GM18507 (cell line): ENCODE results near the gene MAPK1.
A peak's percentile ranks its signal among the peaks of the same experiment; 100 is the strongest.
"Not testable (repeated sequence)": the region's sequence is repeated elsewhere in the genome, so short reads cannot be mapped to it uniquely, and the experiment has no call there.

Source experiments
- DNase-seq: peaks from one replicate; pipeline ENCODE4 v3.0.0; 2011; ENCODE audit warnings: low read depth; ENCODE audit not compliant: insufficient read length; ENCODE audit errors: extremely low spot score
- FAIRE-seq: peaks from 2 replicates; lab custom pipeline; 2011; peaks lifted over from hg19 to GRCh38; lab: Jason Lieb, UNC

MAPK1 gene

DNA sequence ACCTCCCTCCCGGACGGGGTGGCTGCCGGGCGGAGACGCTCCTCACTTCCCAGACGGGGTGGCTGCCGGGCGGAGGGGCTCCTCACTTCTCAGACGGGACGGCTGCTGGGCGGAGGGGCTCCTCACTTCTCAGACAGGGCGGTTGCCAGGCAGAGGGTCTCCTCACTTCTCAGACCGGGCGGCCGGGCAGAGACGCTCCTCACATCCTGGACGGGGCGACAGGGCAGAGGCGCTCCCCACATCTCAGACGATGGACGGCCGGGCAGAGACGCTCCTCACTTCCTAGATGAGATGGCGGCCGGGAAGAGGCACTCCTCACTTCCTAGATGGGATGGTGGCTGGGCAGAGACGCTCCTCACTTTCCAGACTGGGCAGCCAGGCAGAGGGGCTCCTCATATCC, 16.5 kb upstream of the MAPK1 start:
- FAIRE-seq = not testable (repeated sequence)

DNA sequence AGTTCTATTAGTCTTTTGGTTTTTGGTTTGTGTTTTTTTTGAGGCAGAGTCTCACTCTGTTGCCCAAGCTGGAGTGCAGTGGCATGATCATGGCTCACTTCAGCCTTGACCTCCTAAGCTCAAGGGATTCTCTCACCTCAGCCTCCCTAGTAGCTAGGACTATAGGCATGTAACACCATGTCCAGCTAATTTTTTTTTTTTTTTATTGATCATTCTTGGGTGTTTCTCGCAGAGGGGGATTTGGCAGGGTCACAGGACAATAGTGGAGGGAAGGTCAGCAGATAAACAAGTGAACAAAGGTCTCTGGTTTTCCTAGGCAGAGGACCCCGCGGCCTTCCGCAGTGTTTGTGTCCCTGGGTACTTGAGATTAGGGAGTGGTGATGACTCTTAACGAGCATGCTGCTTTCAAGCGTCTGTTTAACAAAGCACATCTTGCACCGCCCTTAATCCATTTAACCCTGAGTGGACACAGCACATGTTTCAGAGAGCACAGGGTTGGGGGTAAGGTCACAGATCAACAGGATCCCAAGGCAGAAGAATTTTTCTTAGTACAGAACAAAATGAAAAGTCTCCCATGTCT, 15.4 kb upstream of the MAPK1 start:
- not testable (repeated sequence) for FAIRE-seq, DNase-seq

More for the DNA sequence above, 16.5 kb upstream of the MAPK1 start:
- DNase-seq = not testable (repeated sequence)

DNA sequence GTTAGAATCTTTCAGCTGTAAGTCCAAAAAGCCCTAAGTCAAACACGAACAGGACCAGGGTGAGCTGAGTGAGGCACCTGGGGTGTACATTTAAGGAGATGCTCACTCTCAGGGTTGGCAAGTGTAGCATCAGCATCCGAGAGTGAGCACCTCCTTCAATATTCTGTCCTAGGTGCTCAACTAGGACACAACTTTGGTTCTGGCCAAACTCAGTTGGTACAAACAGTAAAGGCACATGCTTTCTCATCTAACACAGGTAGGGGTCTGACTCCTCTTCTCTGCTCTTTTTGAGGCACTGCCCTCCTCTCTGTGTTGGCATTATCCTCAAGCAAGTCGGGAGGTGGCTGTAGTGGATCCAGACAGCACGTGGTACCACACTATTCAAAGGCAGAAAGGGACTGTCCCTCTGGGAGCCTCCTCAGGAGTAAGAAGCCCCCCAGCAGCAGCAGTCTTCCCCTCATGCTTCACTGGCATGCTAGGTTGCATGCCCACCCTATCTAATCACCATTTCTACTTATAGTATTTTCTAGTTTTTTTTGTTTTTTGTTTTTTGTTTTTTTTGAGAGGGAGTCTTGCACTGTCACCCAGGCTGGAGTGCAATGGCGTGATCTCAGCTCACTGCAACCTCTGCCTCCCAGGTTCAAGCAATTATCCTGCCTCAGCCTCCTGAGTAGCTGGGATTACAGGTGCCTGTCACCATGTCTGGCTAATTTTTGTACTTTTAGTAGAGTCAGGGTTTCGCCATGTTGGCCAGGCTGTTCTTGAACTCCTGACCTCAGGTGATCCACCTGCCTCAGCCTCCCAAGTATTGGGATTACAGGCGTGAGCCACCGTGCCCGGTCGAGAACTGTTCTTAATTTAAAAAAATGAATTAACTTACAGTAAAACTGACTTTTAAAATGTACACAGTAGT, 14.7 kb upstream of the MAPK1 start:
- DNase-seq (no peak), FAIRE-seq (no peak)

DNA sequence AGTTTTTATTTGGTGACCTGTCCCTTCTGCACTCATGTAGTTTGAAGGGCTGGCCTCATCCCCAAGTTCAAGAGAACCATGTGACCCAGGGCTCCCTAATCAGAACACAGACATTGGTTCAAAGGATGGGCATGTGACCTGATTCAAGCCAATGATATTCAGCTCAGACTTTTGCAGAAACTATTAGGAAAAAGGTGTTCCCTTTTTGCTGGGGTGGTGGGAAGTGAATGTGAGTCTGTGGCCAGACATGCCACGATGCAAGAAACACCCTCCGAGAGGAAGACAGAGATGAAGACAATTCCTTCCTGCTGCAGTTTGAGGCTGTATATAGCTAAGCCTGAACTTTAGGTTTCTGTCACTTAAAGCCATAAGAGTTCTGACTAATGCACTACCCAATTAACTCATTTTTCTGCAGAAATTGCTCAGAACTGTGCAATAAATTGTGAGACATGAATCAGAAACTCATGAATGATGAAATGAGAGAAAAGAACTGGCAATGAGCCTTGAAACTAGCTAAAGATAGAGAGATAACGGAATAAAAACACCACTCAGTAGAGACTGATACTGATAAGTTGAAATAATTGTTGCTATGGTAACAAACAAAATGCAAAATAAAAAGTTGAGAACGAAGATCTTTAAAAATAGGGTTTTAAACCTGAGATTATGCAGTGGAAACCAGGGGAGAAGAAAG, 9.2 kb upstream of the MAPK1 start:
- no peak for FAIRE-seq
- DNase-seq = no peak

DNA sequence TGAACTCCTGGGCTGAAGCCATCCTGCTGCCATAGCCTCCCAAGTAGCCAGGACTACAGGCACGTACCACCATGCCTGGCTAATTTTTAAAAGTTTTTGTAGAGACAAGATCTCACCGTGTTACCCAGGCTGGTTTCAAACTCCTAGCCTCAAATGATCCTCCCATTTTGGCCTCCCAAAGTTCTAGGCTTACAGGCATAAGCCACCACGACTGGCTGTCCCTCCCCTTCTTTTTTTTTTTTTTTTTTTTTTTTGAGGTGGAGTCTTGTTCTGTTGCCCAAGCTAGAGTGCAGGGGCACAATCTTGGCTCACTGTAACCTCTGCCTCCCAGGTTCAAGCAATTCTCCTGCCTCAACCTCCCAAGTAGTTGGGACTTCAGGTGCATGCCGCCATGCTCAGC, 7.5 kb upstream of the MAPK1 start:
- FAIRE-seq = not testable (repeated sequence)

DNA sequence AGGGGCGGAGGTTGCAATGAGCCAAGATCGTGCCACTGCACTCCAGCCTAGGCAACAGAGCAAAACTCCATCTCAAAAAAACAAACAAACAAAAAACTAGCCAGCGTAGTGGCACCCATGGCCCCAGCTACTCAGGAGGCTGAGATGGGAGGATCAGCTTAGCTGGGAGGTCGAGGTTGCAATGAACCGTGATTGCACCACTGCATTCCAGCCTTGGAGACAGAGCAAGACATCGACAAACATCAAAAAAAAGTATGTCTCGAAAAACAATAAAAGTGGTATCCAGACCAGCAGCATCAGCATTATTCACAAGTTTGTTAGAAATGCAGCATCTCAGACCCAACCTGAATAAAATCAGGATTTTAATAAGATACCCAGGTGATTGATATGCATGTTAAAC, 6.2 kb upstream of the MAPK1 start:
- no peak for DNase-seq
- no peak for FAIRE-seq

More for the DNA sequence above, 7.5 kb upstream of the MAPK1 start:
- DNase-seq = not testable (repeated sequence)

DNA sequence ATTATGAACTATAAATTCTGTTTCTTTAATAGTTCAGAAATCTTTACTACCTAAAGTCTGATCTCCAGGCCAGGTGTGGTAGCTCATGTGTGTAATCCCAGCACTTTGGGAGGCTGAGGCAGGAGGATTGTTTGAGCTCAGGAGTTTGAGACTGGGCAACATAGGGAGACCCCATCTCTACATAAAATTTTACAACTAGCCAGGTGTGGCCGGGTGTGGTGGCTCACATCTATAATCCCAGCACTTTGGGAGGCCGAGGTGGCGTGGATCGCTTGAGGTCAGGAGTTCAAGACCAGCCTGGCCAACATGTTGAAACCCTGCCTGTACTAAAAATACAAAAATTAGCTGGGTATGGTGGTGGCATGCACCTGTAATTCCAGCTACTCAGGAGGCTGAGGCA, 5.3 kb upstream of the MAPK1 start:
- FAIRE-seq, DNase-seq: not testable (repeated sequence)

DNA sequence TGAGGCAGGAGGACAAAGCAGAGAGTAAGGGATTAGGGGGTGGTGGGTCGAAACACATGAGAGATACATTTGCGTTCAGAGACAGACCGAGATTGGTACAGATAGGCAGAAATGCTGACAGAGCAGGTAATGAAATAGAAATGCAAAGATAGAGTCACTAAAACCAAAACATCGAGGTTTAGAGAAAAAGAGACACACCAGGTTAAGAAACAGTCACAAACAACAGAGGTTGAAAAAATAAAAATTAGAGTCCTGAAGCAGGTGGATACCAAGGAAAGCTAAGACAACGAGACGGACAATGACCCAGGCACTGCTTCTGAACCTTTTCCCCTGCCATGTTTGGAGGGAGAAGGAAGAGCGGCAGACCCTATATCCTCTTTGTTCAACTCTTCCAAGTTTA, 1.2 kb upstream of the MAPK1 start:
- FAIRE-seq (no peak), DNase-seq (no peak)

DNA sequence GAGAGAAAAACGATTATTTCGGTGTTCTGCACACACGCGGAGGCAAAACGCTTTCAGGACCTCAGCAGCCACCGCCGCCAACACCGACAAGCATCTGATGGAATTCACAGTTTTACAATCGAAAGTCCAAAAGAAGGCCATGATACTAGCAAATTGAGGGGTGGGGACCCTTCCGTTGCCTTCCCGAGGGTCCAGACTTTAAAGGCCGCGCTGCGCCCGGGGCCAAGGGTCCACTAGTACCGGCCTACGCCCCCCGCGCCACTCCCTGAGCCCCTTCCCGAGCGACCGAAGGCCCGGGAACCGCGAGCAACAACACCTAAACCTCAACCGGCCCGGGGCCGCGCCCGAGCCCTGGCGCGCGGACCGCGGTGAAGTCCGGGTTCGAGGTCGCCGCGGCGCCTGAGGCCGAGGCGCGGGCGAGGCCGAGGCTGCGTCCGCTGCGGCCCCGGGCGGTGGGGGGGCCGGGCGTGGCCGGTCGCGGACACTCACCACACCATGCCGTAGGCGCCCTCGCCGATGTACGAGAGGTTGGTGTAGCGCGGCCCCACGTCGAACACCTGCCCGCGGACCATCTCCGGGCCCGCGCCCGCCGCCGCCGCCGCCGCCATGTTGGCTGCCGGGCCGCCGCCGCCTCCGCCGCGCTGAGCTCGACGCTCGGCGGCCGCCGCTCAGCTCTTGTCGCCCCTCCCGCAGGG, 465 bp downstream of the MAPK1 start:
- no peak for DNase-seq
- no peak for FAIRE-seq

DNA sequence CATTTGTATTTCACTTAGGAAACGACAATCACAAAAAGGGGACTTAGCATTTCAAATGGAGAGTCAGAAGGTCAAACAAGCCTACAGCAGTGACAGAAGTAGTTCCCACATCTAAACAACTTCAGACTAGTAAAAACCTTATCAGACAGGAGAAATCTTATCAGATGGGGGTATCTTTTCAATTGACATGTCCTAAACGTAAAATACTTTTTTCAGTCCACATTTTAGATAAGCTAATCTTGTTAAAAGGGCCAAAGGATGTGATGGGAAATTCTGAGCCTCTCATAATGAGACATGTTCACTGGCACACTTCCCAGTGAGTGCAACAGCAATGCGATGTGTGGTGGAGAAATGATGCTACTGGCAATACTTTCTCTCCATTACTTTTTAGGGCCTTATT, 2.4 kb downstream of the MAPK1 start:
- FAIRE-seq = peak; percentile 45
- DNase-seq = no peak

DNA sequence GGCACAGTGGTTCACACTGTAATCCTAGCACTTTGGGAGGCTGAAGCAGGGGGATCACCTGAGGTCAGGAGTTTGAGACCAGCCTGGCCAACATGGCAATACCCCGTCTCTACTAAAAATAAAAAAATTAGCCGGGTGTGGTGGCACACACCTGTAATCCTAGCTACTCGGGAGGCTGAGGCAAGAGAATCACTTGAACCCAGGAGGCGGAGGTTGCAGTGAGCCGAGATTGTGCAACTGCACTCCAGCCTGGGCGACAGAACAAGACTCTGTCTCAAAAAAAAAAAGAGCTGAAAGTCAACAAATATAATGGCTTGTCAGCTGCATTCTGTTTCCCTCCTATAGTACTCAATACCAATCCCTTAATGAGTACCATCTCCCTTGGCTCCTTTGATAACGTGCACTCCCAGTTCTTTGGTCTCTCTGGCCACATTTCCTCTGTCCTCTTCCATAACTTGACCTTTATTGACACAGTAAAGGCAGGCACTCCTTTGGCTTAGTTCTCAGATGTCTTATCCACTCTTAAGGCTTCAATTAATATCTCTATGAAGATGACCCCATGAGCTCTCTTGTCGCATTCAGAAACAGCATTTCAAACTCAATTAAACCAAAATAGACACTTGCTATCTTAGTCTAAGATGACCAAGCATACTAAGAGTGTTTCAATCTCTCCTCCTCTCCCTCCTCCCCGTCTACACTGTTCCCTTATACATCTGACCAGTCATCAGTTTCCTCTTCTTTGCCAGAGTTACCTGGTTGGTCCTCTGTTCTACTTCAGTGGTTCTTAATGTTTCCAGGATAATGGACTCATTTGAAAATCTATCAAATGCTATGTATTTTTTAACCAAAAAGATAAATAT, 4.8 kb downstream of the MAPK1 start:
- DNase-seq (no peak), FAIRE-seq (no peak)

DNA sequence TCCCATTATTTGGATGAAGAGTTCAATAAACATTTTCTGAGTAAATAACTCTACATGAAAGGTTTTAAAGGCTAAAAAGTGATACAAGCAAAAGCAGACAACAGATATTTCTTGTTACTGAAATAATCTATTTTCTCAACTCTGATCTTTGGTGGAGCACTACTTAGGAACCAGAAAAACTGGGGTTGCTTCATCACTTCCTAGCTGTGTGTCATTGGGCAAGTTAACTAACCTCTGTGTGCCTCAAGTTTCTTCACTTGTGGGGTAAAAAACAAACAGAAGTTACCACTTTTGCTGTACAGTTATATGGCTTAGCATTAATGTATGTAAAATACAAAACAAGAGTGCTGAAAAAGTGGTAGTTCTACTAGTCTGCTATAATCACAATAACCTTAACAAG, 5.6 kb downstream of the MAPK1 start:
- DNase-seq = no peak
- no peak for FAIRE-seq

DNA sequence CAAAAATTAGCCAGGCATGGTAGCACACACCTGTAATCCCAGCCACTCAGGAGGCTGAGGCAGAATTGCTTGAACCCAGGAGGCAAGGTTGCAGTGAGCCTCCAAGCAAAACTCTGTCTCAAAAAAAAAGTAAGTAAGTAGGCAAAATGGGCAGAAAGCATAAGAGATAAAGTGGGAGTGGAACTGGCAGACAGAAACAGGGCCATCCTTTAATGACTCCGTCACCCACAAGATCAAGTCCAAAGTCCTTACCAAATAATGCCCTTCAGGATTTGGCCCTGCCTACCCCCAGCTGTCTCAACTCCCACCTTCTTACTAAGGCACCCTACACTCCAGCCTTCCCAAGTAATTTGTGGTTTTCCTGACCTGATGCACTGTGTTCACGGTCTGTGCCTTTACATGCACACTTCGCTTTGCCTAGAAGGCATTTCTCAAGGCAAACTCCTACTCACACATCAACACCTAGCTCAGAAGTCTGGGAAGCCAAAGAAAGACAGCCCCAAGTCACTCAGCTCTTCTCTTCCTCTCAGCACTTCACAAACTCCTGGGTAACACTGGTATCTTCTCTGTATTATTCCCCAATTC, 6.1 kb downstream of the MAPK1 start:
- DNase-seq (no peak), FAIRE-seq (no peak)

DNA sequence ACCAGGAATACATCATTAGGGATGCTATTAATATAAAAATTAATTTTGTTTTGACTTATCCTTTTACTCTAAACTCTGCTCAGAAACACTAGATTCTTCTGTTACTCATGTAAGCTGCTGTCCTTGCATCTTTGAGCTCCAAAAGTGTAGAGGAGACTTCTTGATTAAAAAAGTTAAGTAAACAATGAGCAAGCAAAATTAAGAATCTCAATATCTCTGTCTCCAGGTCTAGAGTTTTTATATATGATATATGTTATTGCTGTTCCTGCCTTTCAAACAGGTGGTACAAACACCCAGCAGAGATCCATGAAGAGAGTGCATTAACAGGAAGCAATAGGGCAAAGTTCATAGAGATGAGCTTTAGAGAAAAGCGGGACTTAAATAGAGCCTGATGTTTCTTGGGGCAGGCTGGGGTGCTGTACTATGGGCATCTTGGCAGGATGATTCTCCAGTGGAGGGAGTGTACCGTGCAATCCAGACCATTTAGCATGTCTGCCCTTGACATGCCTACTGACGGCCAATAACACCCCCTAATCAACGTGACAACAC, 6.9 kb downstream of the MAPK1 start:
- DNase-seq (no peak), FAIRE-seq (no peak)

DNA sequence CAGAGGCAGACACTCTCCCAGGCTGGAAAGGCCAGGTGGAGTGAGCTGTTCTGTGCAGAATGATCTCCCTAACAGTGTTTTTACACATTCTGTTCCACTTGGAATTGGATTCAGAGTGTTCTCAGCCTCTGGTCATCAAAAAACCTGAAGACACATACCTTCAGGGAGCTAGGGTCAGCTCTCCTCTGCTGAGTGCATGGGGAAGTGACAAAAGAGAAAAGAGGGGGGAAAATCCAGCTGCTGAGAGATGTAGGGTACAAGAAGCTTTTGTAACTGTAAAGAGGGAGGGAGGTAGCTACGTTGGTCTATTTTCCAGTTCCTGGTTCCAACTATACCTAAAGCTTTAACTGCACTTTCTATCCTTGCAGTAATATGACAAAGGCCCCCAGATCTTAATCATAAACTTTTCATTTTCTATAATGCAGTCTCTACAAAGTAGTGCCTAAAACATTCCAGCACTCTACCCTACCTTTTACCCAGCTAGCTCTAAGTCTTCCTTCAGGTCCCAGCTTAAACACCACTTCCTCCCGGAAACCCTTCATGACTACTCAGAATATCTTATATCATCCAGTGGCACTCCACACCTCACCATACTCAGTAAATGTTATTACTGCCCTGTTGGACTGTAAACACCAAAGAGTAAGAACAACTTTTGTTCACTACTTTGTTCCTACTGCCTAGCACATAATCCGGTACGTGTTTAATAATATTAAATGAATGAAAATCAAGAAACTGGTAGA, 9.2 kb downstream of the MAPK1 start:
- no peak for DNase-seq
- no peak for FAIRE-seq

DNA sequence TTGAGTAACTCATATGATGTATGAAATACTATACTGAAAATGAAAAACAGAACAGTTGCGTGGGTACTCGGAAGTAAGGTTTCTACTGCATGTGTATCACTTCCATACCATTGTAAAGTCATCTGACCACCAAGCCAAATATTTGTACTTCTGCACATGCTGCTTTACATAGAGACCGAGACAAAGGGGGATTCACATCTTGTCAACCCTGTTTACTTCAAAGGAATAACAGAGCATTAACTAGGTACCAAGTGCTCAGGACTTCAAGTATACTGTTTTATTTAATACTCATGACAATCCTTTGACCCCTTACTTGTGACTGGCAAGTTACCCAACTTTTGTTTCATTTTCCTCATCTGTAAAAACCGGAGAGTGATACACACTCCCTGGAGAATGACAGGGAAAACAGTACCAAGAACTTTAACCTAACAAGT, 9.9 kb downstream of the MAPK1 start:
- FAIRE-seq = peak; percentile 44
- DNase-seq = no peak

DNA sequence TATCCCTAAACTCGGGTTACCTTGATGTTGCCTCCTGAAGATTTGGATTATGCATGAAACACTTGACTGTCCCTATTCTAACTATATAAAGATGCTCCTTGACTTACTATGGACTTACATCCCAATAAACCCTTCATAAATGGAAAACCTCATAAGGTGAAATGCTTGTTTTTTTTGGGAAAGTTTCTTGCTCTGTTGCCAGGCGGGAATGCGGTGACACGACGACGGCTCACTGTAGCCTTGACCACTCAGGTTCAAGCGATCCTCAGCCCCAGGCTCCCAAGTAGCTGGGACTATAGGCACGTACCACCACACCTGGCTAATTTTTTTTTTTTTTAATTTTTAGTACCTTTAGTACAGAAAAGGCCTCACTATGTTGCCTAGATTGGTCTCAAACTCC, 10.6 kb downstream of the MAPK1 start:
- FAIRE-seq (no peak), DNase-seq (no peak)

DNA sequence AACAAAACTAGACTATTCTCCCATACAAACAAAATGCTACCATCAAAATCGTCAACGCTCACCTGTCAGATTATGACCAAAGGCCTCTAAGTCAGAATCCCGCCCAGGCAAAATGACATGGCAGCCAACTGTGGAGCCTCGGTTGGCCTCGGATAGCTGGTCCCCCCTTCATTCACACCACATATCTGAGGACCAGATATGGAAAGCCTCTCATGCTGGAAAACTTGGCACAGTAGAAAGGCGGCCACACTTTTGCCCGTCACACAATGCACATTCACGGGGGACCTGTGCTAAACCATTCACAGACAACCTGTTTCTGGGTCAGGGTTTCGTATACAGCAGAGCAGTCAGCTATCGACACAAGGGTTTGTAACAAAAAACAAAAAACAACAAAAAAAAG, 11.2 kb downstream of the MAPK1 start:
- DNase-seq (no peak), FAIRE-seq (no peak)
